Measurements from ENCODE around the gene HIPK2.

GRCh38 chr7:139777948-139778841 lies at the start of gene HIPK2:
- no peak for TF ChIP-seq CTCF (IDR thresholded peaks at IDR 0.05)
- no peak for TF ChIP-seq EP300 (IDR thresholded peaks at IDR 0.05)
